WTC11 (cell line): ENCODE results near the gene CRLF1. TPM values are rescaled to one million over a fixed set of nuclear protein-coding genes. Genes with fewer than 3 reads are reported as not detected.

Experiments used
- ATAC-seq: fragments of 200-7000 bp; cut with Tn5 transposase; 2 replicates; pipeline ENCODE4 v1.10.0; 2021; ENCODE audit warnings: mild to moderate bottlenecking, moderate library complexity
- CTCF ChIA-PET: fragments of 300-600 bp; sonication (Branson Sonifier 250); formaldehyde crosslinking; loops from one replicate; lab custom pipeline; 2021; ENCODE audit warnings: antibody characterized with exemption; lab: Charles Lee
- POLR2A ChIA-PET: fragments of 350-600 bp; sonication (Branson Sonifier 250); formaldehyde crosslinking; loops from one replicate; lab custom pipeline; 2021; ENCODE audit warnings: antibody characterized with exemption; lab: Charles Lee
- DNase-seq: peaks from one replicate; pipeline ENCODE4 v3.0.0; 2021; ENCODE audit warnings: low spot score
- H3K27ac Mint-ChIP-seq: 2 replicates; pipeline ENCODE4 v1.8.0; 2021; ENCODE audit warnings: mixed read lengths
- H3K27me3 Mint-ChIP-seq: 2 replicates; pipeline ENCODE4 v1.8.0; 2021; ENCODE audit warnings: low read depth, mild to moderate bottlenecking, moderate library complexity, mixed read lengths
- H3K36me3 Mint-ChIP-seq: 2 replicates; pipeline ENCODE4 v1.8.0; 2021; ENCODE audit warnings: mixed read lengths
- H3K4me1 Mint-ChIP-seq: 2 replicates; pipeline ENCODE4 v1.8.0; 2022; ENCODE audit warnings: mixed read lengths
- H3K4me3 Mint-ChIP-seq: 2 replicates; pipeline ENCODE4 v1.8.0; 2021; ENCODE audit warnings: mild to moderate bottlenecking, moderate library complexity, mixed read lengths
- H3K9me3 Mint-ChIP-seq: 2 replicates; pipeline ENCODE4 v1.8.0; 2021; ENCODE audit warnings: mixed read lengths
- AR ChIP-seq: fragments of 250-450 bp; sonication (Bioruptor Pico); IDR thresholded peaks from 2 replicates; pipeline ENCODE4 v1.9.0; 2021; ENCODE audit warnings: mild to moderate bottlenecking
- ATF3 ChIP-seq: sonication (generic); formaldehyde crosslinking; conservative IDR thresholded peaks from 2 replicates; pipeline ENCODE4 v1.8.1; 2022; ENCODE audit warnings: mild to moderate bottlenecking, missing genetic modification reagents
- EMX1 ChIP-seq: fragments of 250-450 bp; sonication (Bioruptor Pico); IDR thresholded peaks from 2 replicates; pipeline ENCODE4 v1.8.0; 2021; ENCODE audit warnings: mild to moderate bottlenecking
- FOXK1 ChIP-seq: sonication (generic); formaldehyde crosslinking; IDR thresholded peaks from 2 replicates; pipeline ENCODE4 v1.8.0; 2022; ENCODE audit warnings: mild to moderate bottlenecking, moderate library complexity, missing genetic modification reagents
- GTF2I ChIP-seq: fragments of 250-450 bp; sonication (Bioruptor Pico); conservative IDR thresholded peaks from 2 replicates; pipeline ENCODE4 v1.4.0; 2021; ENCODE audit warnings: mild to moderate bottlenecking
- HMGA2 ChIP-seq: fragments of 250-450 bp; sonication (Bioruptor Pico); IDR thresholded peaks from 2 replicates; pipeline ENCODE4 v1.4.0; 2021; ENCODE audit warnings: mild to moderate bottlenecking, moderate library complexity
- HMGXB4 ChIP-seq: sonication (generic); formaldehyde crosslinking; IDR thresholded peaks from 2 replicates; pipeline ENCODE4 v1.8.1; 2023; ENCODE audit warnings: mild to moderate bottlenecking, moderate library complexity, missing genetic modification reagents
- JAZF1 ChIP-seq: fragments of 250-450 bp; sonication (Bioruptor Pico); IDR thresholded peaks from 2 replicates; pipeline ENCODE4 v1.9.0; 2021; ENCODE audit warnings: moderate library complexity, mild to moderate bottlenecking, inconsistent platforms
- KAT7 ChIP-seq: sonication (generic); formaldehyde crosslinking; IDR thresholded peaks from 2 replicates; pipeline ENCODE4 v1.8.1; 2023; ENCODE audit warnings: missing genetic modification reagents, mild to moderate bottlenecking, borderline replicate concordance
- NFATC4 ChIP-seq: fragments of 250-450 bp; sonication (Bioruptor Pico); IDR thresholded peaks from 2 replicates; pipeline ENCODE4 v1.9.0; 2021; ENCODE audit warnings: mild to moderate bottlenecking
- PRRX2 ChIP-seq: fragments of 250-450 bp; sonication (Bioruptor Pico); IDR thresholded peaks from 2 replicates; pipeline ENCODE4 v1.8.0; 2021; ENCODE audit warnings: mild to moderate bottlenecking
- RELA ChIP-seq: sonication (generic); formaldehyde crosslinking; IDR thresholded peaks from 2 replicates; pipeline ENCODE4 v1.8.1; 2022; ENCODE audit warnings: missing genetic modification reagents, mild to moderate bottlenecking, borderline replicate concordance
- SMAD4 ChIP-seq: sonication (generic); formaldehyde crosslinking; IDR thresholded peaks from 2 replicates; pipeline ENCODE4 v1.8.0; 2022; ENCODE audit warnings: mild to moderate bottlenecking, missing genetic modification reagents
- ZNF138 ChIP-seq: sonication (generic); formaldehyde crosslinking; conservative IDR thresholded peaks from 2 replicates; pipeline ENCODE4 v1.8.1; 2022; ENCODE audit warnings: mild to moderate bottlenecking, moderate library complexity, missing genetic modification reagents
- ZNF423 ChIP-seq: fragments of 250-450 bp; sonication (Bioruptor Pico); IDR thresholded peaks from 2 replicates; pipeline ENCODE4 v2.1.2; 2022; ENCODE audit warnings: mild to moderate bottlenecking, moderate library complexity
- total RNA-seq: library from RNA; stranded (reverse); gene quantifications from 3 replicates; pipeline ENCODE4 v1.2.3, GENCODE V29; 2021
- TF ChIP-seq, protein P1 (sequence below): fragments of 250-450 bp; sonication (Bioruptor Pico); conservative IDR thresholded peaks from 2 replicates; pipeline ENCODE4 v1.9.0; 2021; ENCODE audit warnings: mild to moderate bottlenecking
- TF ChIP-seq, protein P2 (sequence below): sonication (generic); formaldehyde crosslinking; IDR thresholded peaks from 2 replicates; pipeline ENCODE4 v1.8.0; 2023; ENCODE audit warnings: mild to moderate bottlenecking, missing genetic modification reagents

Gene CRLF1
- total RNA-seq, 1 experiment from 2014 or later, result 36.4 TPM

- TF ChIP-seq, protein P1, sequence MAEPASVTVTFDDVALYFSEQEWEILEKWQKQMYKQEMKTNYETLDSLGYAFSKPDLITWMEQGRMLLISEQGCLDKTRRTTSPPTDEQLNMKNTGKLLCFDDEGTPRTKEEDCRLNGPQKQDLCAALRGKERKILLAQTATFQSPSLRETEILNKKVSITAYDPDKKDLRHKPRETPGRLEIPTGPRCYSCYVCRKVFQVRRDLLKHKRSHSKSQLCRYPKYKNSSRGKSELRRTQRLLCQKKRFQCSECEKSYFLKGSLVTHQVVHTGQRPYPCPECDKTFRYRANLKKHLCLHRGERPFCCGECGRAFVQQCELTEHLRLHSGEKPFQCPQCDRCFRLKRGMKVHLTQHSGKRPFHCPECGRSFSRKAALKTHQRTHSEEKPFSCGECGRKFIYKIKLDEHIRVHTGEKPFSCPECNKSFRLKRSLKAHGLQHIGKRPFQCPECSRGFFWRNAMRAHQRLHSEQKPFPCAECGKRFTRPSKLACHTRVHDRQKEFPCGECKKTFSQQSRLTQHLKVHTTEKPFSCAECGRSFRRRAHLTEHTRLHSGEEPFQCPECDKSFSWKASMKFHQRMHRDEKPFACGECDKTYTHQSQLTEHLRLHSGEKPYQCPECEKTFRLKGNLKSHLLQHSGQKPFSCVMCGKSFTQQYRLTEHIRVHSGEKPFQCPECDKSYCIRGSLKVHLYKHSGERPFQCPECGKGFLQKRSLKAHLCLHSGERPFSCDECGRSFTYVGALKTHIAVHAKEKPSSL (CRISPR knock-in tag), result no peak
- TF ChIP-seq AR (CRISPR knock-in tag) (no peak), ZNF138 (CRISPR knock-in tag) (no peak), NFATC4 (no peak), GTF2I (CRISPR knock-in tag) (no peak), FOXK1 (CRISPR knock-in tag) (no peak)
Observed at GRCh38 chr19:18648973-18649315, 42.3 kb upstream of the CRLF1 start (continued).

DNA sequence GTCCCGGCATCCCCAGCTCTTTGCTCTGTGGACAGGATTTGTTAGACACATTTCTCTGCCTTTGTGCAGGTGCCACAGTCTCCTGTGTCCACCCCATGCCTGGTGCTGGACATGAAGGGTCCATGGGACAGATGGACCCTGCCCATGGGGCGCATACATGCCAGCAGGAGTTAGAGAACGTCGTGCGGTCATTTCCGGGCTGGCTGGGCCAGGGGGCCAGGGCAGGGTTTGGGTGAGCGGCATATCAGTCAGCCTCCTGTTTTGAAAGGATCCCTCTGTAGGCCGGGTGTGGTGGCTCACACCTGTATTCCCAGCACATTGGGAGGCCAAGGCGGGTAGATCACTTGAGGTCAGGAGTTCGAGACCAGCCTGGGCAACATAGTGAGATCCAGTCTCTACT lies 41.2 kb upstream of the CRLF1 start:
- POLR2A ChIA-PET, result no interaction called here
- Mint-ChIP-seq H3K4me1 (peaks cover 47% of the 10 kb centered on the region), H3K36me3 (no peaks in the 10 kb centered on the region), H3K27ac (0 out of 2 replicates have a peak overlapping the region, but pooled peaks have one; percentile 53), H3K4me3 (no peak overlapping the region), H3K9me3 (peaks cover 5% of the 10 kb centered on the region), H3K27me3 (peaks cover 3% of the 10 kb centered on the region; the same call in 1 of the 2 replicates)
- CTCF ChIA-PET, result interaction anchor here (1.1 to 2.0 kb wide), 2 partner anchors 25 to 54 kb away, joined by 5 to 8 read pairs; no protein-coding TSS in a partner anchor
- ATAC-seq, result no peak
- no peak for TF ChIP-seq KAT7
- no peak for TF ChIP-seq JAZF1 (CRISPR knock-in tag)
- no peak for TF ChIP-seq ZNF423 (CRISPR knock-in tag)
- TF ChIP-seq EMX1 (CRISPR knock-in tag), result no peak
- no peak for TF ChIP-seq PRRX2
- no peak for TF ChIP-seq SMAD4
- no peak for TF ChIP-seq AR (CRISPR knock-in tag)
- TF ChIP-seq, protein P2, sequence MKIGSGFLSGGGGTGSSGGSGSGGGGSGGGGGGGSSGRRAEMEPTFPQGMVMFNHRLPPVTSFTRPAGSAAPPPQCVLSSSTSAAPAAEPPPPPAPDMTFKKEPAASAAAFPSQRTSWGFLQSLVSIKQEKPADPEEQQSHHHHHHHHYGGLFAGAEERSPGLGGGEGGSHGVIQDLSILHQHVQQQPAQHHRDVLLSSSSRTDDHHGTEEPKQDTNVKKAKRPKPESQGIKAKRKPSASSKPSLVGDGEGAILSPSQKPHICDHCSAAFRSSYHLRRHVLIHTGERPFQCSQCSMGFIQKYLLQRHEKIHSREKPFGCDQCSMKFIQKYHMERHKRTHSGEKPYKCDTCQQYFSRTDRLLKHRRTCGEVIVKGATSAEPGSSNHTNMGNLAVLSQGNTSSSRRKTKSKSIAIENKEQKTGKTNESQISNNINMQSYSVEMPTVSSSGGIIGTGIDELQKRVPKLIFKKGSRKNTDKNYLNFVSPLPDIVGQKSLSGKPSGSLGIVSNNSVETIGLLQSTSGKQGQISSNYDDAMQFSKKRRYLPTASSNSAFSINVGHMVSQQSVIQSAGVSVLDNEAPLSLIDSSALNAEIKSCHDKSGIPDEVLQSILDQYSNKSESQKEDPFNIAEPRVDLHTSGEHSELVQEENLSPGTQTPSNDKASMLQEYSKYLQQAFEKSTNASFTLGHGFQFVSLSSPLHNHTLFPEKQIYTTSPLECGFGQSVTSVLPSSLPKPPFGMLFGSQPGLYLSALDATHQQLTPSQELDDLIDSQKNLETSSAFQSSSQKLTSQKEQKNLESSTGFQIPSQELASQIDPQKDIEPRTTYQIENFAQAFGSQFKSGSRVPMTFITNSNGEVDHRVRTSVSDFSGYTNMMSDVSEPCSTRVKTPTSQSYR (CRISPR knock-in tag), result no peak
- TF ChIP-seq HMGXB4 (CRISPR knock-in tag), result no peak
- TF ChIP-seq HMGA2, result no peak
- no peak for TF ChIP-seq ATF3 (CRISPR knock-in tag)
- no peak for TF ChIP-seq RELA (CRISPR knock-in tag)
- no peak for DNase-seq
